ENCODE results near the gene FUCA1. TPM values are rescaled to one million over a fixed set of nuclear protein-coding genes. Genes with fewer than 3 reads are reported as not detected.
A peak's percentile ranks its signal among the peaks of the same experiment; 100 is the strongest.
"Not testable (repeated sequence)": the region's sequence is repeated elsewhere in the genome, so short reads cannot be mapped to it uniquely, and the experiment has no call there.

Gene FUCA1
- 39.2 and 42.7 TPM in 2 replicates for total RNA-seq (2014; rRNA removed; shearing (Covaris generic))

DNA sequence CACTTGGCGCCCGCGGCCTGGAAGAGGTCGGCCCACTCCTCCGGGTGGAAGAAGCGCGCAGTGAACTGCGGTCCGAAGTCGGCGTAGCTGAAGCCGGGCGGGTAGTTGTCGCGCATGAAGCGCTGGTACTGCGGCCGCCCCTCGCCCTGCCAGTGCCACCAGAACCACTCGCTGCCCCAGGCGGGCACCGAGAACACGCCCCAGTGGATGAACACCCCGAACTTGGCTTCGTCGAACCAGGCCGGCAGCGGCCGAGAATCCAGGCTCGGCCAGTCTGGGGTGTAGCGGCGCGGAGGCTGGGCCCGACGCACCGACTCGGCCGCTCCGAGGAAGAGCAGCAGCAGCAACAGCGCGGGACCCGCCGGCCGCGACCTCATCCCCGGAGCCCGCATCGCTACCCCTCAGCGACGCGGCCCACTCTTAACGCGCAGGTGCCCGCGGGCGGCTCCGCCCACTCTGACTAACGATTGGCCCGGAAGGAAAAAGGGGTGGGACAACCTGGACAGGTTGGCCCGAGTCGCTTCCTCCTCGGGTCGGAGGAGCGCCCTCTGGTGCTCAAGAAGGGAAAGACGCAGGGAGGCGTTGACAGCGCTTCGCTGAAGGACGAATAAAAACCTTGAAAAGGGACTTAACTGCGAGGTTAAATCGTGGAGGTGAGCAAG is at the start of gene FUCA1:
Gene FUCA1 (minus strand): TSS at position 396 of the 662 bp plus-strand sequence. CDS start 4 bp downstream, at position 392.
- peak; percentile 96 for DNase-seq (ENCODE audit: low spot score)

DNA sequence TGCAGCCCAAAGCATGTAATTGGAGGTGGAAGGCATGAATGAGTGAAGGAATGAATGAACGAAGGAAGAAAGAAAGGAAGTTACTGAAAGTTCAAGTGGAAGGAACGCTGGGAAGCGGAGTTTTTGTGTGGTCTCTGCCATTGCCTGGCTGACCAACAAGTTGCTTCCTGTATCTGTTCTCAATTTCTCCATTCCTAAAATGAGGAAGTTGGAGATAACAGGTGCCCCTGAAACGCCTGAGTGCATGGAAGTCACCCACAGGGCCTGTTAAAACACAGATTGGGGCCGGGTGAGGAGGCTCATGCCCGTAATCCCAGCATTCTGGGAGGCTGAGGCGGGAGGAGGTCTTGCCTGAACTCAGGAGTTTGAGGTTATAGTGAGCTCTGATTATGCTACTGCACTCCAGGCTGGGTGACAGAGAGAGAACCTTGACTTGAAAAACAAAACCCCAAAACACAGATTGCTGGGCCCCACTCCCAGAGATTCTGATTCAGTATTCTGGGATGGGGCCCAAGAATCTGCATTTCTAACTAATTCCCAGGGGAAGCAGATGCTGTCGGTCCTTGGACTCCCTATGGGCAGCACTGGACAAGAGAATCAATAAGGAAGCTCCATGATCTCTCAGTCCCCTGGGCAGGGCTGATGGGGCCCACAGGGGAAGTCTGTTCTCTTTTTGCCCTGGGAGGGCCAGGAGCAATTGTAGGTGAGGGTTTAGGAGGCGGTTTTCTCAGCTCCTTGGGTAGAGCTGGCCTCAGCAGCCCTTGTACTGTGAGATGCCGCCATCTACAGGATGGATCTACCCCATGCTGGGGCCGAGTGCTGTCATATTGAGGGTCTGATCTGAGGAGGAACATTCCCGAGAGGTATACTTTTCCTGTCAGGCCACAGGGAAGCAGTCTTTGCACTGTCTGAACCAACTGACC is 48.4 kb upstream of the FUCA1 start:
- DNase-seq (ENCODE audit: low spot score): peak; percentile 95

DNA sequence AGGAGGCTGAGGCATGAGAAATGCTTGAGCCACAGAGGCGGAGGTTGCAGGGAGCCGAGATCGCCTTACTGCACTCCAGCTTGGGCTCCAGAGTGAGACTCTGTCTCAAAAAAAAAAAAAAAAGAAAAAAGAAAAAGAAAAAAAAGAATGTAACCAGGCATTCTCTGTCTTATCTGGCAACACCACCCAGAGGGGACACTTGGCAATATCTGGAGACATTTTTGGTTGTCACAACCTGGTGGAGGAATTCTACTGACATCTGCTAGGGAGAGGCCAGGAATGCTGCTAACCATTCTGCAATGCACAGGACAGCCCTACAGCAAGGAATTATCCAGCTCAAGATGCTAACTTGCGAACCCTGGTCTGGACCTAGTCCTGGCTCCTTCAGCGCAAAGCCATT is 47.4 kb upstream of the FUCA1 start:
- DNase-seq (ENCODE audit: low spot score): no peak

DNA sequence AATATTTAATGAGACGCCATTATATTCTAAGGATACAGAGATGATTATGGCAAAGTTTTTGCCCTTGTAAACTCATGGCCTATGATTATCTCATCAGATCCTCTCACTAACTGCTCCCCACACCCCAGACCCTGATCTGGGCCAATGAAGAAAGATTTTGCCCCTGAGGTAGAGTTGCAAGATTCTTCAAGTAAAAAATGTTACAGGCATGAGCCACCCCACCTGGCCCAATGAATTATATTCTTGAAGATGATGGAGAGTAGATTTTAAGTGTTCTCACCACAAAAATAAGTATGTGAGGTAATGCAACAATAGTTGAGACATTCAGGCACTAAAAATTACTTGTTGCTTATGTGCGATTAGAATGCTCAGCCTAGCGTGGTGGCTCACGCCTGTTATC is 46.8 kb upstream of the FUCA1 start:
- no peak for DNase-seq (ENCODE audit: low spot score)

- DNase-seq (ENCODE audit: low spot score): no peak
These were observed 45.3 kb upstream of the FUCA1 start, which contains the start of gene CNR2 for GRCh38 chr1:23913212-23913880. Gene CNR2, minus strand, starts transcription at chr1:23913362. Its CDS starts 37,745 bp downstream, at chr1:23875617.

DNA sequence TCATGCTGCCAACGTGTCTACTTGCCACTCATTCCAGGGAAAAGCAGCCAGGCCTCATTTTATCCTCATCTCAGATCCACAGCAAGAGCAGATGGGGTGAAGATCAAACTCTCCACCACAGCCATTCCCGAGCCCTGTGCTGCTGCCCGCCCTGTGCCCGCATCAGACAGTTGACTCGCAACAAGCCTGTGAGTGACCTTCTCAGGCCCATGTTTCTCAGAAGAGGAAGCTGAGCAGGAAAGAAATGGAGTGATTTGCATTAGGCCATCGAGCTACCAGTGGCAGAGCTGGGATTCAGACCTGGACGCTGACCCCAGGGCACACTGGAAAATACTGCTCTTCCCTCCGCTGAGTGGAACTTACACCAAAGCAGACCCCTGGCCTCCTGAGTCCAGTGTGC is 43.8 kb upstream of the FUCA1 start:
- DNase-seq (ENCODE audit: low spot score): no peak

GRCh38 chr1:23910553-23911246 is 42.6 kb upstream of the FUCA1 start:
- no peak for DNase-seq (ENCODE audit: low spot score)

DNA sequence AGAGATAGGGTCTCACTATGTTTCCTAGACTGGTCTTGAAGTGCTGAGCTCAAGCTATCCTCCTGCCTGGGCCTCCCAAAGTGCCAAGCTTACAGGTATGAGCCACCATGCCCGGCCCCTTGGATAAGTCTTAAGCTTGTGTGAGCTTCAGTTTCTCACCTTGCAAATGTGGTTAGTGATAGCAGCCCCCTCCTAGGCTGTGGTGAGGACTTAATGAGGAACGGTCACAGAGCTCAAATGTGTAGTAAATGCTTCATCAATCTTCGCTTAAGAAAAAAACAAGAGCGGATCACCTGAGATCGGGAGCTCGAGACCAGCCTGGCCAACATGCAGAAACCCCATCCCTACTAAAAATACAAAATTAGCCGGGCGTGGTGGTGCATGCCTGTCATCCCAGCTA is 42.1 kb upstream of the FUCA1 start:
- no peak for DNase-seq (ENCODE audit: low spot score)

DNA sequence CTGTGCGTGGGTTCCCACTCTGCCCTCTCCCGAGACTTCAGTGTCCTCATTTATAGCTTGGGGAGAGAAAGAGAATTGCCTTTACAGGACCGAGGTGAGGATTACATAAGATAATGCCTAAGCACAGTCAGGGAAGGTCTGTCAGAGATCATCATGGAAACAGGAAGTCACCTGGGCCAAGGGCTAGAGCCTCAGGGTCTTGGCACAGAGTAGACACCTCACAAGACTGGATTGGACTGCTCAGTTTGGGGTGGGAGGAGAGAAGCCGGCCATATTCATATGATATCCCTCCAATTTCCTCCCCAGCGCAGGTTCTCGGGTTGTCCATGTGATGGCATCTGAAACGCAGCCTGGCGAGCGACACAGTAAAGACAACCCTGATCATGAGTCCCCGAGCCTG is 41.3 kb upstream of the FUCA1 start:
- no peak for DNase-seq (ENCODE audit: low spot score)

GRCh38 chr1:23908453-23909341 is 40.6 kb upstream of the FUCA1 start:
- no peak for DNase-seq (ENCODE audit: low spot score)

DNA sequence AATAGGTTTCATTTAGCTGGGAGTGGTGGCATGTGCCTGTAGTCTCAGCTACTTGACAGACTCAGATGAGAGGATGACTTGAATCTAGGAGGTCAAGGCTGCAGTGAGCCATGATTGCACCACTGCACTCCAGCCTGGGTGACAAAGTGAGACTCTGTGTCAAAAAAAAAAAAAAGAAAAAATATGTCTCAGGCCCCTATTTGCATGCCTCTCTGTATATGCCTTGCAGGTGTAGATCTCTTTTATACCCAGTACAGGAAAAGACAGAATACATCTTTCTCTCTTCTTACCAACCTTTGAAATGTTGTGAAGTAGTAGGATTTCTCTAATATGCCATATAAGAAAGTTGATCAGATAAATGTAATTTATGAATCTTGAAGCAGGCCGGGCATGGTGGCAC is 38.6 kb upstream of the FUCA1 start:
- DNase-seq (ENCODE audit: low spot score): no peak

- DNase-seq (ENCODE audit: low spot score): no peak
These were observed 37.5 kb upstream of the FUCA1 start for GRCh38 chr1:23905461-23906025.

DNA sequence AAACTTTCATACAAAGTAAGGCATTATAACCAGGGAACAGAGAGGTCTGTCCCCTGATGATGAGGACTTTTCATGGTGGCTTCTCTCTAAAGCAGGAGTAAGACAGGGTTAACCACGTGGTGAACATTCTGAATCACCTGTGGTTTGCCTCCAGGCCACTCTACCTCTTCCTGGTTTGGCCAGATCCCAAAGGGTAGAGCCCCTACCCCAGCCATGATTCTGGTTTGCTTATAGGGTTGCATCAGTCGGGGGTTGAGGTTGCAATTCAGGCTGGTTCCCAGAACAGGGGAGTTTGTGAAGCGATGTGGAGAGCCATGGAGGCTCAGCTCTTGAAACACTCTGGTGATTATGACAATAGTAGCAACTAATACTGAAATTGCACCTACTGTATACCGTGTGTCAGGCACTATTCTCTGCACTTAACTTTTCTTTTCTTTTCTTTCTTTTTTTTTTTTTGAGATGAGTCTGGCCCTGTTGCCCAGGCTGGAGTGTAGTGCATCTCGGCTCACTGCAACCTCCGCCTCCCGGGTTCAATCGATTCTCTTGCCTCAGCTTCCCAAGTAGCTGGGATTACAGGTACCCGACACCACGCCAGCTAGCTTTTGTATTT is 36.8 kb upstream of the FUCA1 start:
- no peak for DNase-seq (ENCODE audit: low spot score)

- no peak for DNase-seq (ENCODE audit: low spot score)
These were observed 35.7 kb upstream of the FUCA1 start for GRCh38 chr1:23903754-23904153.

GRCh38 chr1:23902321-23903278 is 34.5 kb upstream of the FUCA1 start:
- no peak for DNase-seq (ENCODE audit: low spot score)

DNA sequence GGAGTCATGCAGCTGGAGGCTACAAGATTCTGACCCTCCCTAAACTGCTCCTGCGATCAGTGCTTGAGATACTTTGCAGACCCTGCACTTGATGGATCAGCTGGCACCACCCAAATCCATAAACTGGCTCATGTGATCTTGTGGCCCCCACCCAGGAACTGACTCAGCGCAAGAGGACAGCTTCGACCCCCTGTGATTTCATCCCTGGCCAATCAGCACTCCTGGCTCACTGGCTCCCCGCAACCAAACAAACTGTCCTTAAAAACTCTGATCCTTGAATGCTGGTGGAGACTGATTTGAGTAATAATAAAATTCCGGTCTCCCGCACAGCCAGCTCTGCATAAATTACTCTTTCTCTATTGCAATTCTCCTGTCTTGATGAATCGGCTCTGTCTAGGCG is 31.9 kb upstream of the FUCA1 start:
- not testable (repeated sequence) for DNase-seq (ENCODE audit: low spot score)

- no peak for DNase-seq (ENCODE audit: low spot score)
These were observed 31.0 kb upstream of the FUCA1 start for GRCh38 chr1:23899070-23899469.

DNA sequence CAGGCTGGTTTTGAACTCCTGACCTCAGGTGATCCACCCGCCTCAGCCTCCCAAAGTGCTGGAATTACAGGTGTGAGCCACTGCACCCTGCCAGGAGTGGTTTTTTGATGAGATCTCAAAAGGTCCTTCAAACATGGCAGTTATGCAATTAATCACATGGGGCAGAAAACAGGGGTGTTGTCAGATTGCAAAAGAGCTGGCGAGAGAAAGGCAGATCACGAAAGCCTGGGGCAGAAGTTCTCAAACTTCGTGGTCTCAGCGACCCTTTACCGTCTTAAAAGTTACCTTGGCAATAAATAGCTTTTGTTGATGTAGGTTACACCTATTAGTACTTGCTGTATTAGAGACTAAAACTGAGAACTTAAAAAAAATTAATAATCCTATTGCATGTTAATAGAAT is 29.0 kb upstream of the FUCA1 start:
- no peak for DNase-seq (ENCODE audit: low spot score)

DNA sequence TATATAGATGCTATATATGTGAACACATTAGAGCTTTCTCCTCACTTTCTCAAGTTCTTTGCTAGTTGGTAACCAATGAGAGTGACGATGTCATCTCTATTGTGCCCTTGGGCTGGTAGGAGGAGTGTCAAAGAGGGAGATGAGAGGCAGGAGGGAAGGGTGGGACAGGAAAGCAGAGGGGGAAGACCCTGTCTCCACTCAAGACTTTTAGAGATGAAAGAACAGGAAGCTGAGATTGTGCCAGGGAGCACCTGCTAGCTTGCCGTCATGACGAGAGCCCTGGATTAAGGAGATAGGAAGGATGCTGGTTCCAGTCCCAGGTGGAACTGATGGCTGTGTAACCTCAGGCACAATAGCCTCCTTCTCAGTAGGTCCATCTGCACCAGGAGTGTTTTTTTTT is 28.4 kb upstream of the FUCA1 start:
- no peak for DNase-seq (ENCODE audit: low spot score)
